AG09309 (cell line): ENCODE measurements around the gene BLCAP.
"Not testable (repeated sequence)": the region's sequence is repeated elsewhere in the genome, so short reads cannot be mapped to it uniquely, and the experiment has no call there.

Experiments used
- DNase-seq: peaks from one replicate; pipeline ENCODE4 v3.0.0-alpha.2; 2010; ENCODE audit warnings: low read depth
- H3K4me3 ChIP-seq: 2 replicates; pipeline ENCODE4 v1.5.1; 2011; ENCODE audit warnings: mild to moderate bottlenecking, low read depth, low read length, moderate library complexity; ENCODE audit not compliant: control insufficient read depth
- TF ChIP-seq, protein P1 (sequence below): IDR thresholded peaks from 2 replicates; pipeline ENCODE4 v1.5.1; 2011; ENCODE audit warnings: mild to moderate bottlenecking, low read depth, low read length, inconsistent platforms; ENCODE audit not compliant: insufficient read depth, control insufficient read depth; ENCODE audit errors: missing control alignments

The BLCAP gene

GRCh38 chr20:37552415-37552814, 24.7 kb upstream of the BLCAP start:
- DNase-seq = no peak

DNA sequence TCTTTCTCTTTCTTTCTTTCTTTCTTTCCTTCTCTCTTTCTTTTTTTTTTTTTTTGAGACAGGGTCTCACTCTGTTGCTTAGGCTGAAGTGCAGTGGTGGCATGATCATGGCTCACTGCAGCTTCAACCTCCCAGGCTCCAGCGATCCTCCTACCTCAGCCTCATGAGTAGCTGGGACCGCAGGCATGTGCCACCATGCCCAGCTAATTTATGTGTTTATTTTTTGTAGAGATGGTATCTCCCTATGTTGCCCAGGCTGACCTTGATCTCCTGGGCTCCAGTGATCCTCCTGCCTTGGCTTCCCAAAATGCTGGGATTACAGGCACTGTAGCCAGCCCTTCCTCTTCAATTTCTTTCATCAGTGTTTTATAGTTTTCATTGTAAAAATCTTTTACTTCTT, 24.0 kb upstream of the BLCAP start:
- not testable (repeated sequence) for H3K4me3 ChIP-seq, DNase-seq

More at GRCh38 chr20:37552415-37552814, 24.7 kb upstream of the BLCAP start:
- TF ChIP-seq, protein P1, sequence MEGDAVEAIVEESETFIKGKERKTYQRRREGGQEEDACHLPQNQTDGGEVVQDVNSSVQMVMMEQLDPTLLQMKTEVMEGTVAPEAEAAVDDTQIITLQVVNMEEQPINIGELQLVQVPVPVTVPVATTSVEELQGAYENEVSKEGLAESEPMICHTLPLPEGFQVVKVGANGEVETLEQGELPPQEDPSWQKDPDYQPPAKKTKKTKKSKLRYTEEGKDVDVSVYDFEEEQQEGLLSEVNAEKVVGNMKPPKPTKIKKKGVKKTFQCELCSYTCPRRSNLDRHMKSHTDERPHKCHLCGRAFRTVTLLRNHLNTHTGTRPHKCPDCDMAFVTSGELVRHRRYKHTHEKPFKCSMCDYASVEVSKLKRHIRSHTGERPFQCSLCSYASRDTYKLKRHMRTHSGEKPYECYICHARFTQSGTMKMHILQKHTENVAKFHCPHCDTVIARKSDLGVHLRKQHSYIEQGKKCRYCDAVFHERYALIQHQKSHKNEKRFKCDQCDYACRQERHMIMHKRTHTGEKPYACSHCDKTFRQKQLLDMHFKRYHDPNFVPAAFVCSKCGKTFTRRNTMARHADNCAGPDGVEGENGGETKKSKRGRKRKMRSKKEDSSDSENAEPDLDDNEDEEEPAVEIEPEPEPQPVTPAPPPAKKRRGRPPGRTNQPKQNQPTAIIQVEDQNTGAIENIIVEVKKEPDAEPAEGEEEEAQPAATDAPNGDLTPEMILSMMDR = no peak
- no peak overlapping the region for H3K4me3 ChIP-seq

GRCh38 chr20:37550101-37550920, 22.6 kb upstream of the BLCAP start:
- DNase-seq = not testable (repeated sequence)

DNA sequence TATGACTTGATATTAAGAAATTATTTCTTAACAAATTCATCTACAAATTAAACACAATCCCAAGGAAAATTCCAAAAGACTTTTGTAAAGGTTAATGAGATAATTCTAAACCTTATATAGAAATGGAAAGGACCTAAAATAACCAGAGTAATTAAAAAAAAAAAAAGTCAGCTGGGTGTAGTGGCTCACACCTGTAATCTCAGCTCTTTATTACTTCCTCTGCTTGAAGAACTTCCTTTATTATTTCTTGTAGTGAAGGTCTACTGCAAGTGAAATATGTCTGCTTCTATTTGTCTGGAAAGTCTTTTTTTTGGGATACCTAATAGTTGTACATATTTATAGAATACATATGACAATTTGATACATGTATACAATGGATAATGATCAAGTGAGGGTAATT, 20.2 kb upstream of the BLCAP start:
- DNase-seq = no peak
- H3K4me3 ChIP-seq = no peak overlapping the region
- TF ChIP-seq, protein P1 = no peak

More at GRCh38 chr20:37550101-37550920, 22.6 kb upstream of the BLCAP start:
- not testable (repeated sequence) for H3K4me3 ChIP-seq

DNA sequence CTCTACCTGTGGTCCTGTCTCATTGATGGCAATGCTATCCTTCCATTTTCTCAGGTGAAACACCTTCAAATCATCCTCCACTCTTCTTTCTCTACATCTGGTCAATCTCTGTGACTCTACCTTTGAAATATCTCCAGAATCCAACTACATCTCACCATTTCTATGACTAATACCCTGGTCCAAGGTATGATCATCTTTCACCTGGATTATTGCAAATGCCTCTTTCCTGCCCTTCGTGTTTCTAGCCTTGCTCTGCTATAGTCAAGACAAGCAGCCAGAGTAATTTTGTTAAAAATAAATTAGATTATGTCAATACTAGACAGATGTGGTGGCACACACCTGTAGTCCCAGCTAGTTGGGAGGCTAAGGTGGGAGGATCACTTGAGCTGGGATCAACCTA, 17.8 kb upstream of the BLCAP start:
- DNase-seq = no peak
- TF ChIP-seq, protein P1 = no peak
- no peak overlapping the region for H3K4me3 ChIP-seq

GRCh38 chr20:37544386-37544785, 16.7 kb upstream of the BLCAP start:
- no peak for DNase-seq
- TF ChIP-seq, protein P1 = no peak
- H3K4me3 ChIP-seq = no peak overlapping the region

GRCh38 chr20:37543828-37544227, 16.2 kb upstream of the BLCAP start:
- H3K4me3 ChIP-seq = no peak overlapping the region
- DNase-seq = no peak
- TF ChIP-seq, protein P1 = peak; percentile 52
